ENCODE results near the gene DCUN1D2.

DCUN1D2 gene

GRCh38 chr13:113458253-113459065, 32.1 kb downstream of the DCUN1D2 start:
- TF ChIP-seq CTCF (IDR thresholded peaks at IDR 0.05; ENCODE audit: low read length) (peak; percentile 16; the same call in 1 of the 2 replicates), EZH2 (optimal IDR thresholded peaks at IDR 0.05; ENCODE audit: low read depth, low read length) (no peak)
- H3K27ac ChIP-seq (ENCODE audit: low read length), result no peak overlapping the region
- no peaks in the 10 kb centered on the region for H4K20me1 ChIP-seq (ENCODE audit: insufficient read depth, low read length)
- no peak for DNase-seq
- no peaks in the 10 kb centered on the region for H3K79me2 ChIP-seq (ENCODE audit: low read length)
- H3F3A ChIP-seq (ENCODE audit: insufficient read depth, low read length), result no peaks in the 10 kb centered on the region
- no peak overlapping the region for H3K4me3 ChIP-seq (ENCODE audit: low read length)
- no peak overlapping the region for H3K4me2 ChIP-seq (ENCODE audit: low read depth, low read length)
- no peak overlapping the region for H2AFZ ChIP-seq (ENCODE audit: low read length)
- H3K9me3 ChIP-seq (replicated peaks; ENCODE audit: insufficient read depth, low read length), result no peaks in the 10 kb centered on the region
- H3K36me3 ChIP-seq (replicated peaks; ENCODE audit: insufficient read depth, low read length), result no peaks in the 10 kb centered on the region
- H3K9me2 ChIP-seq (replicated peaks; ENCODE audit: insufficient read depth, low read length), result no peaks in the 10 kb centered on the region
- H3K9ac ChIP-seq (ENCODE audit: low read length), result no peak overlapping the region
- H3K4me1 ChIP-seq (ENCODE audit: low read length), result no peaks in the 10 kb centered on the region
- H3K27me3 ChIP-seq (replicated peaks; ENCODE audit: insufficient read depth, low read length), result no peaks in the 10 kb centered on the region

GRCh38 chr13:113457510-113457909, 33.0 kb downstream of the DCUN1D2 start:
- no peaks in the 10 kb centered on the region for H3K27me3 ChIP-seq (replicated peaks; ENCODE audit: insufficient read depth, low read length)
- H3K4me3 ChIP-seq (ENCODE audit: low read length), result no peak overlapping the region
- H4K20me1 ChIP-seq (ENCODE audit: insufficient read depth, low read length), result no peaks in the 10 kb centered on the region
- H3K9me2 ChIP-seq (replicated peaks; ENCODE audit: insufficient read depth, low read length), result no peaks in the 10 kb centered on the region
- no peaks in the 10 kb centered on the region for H3K79me2 ChIP-seq (ENCODE audit: low read length)
- no peak for DNase-seq
- TF ChIP-seq EZH2 (optimal IDR thresholded peaks at IDR 0.05; ENCODE audit: low read depth, low read length) (no peak), CTCF (IDR thresholded peaks at IDR 0.05; ENCODE audit: low read length) (no peak), EZH2phosphoT487 (IDR thresholded peaks at IDR 0.05; ENCODE audit: low read length) (no peak)
- H3K9me3 ChIP-seq (replicated peaks; ENCODE audit: insufficient read depth, low read length), result no peaks in the 10 kb centered on the region
- H3F3A ChIP-seq (ENCODE audit: insufficient read depth, low read length), result no peaks in the 10 kb centered on the region
- no peaks in the 10 kb centered on the region for H3K4me1 ChIP-seq (ENCODE audit: low read length)
- H3K9ac ChIP-seq (ENCODE audit: low read length), result no peak overlapping the region
- no peak overlapping the region for H2AFZ ChIP-seq (ENCODE audit: low read length)
- H3K36me3 ChIP-seq (replicated peaks; ENCODE audit: insufficient read depth, low read length), result no peaks in the 10 kb centered on the region
- no peak overlapping the region for H3K4me2 ChIP-seq (ENCODE audit: low read depth, low read length)
- H3K27ac ChIP-seq (ENCODE audit: low read length), result no peak overlapping the region

- no peaks in the 10 kb centered on the region for H3K27me3 ChIP-seq (replicated peaks; ENCODE audit: insufficient read depth, low read length)
- H3K9me3 ChIP-seq (replicated peaks; ENCODE audit: insufficient read depth, low read length), result no peaks in the 10 kb centered on the region
- no peak overlapping the region for H3K27ac ChIP-seq (ENCODE audit: low read length)
- no peaks in the 10 kb centered on the region for H3K36me3 ChIP-seq (replicated peaks; ENCODE audit: insufficient read depth, low read length)
- no peaks in the 10 kb centered on the region for H3K9me2 ChIP-seq (replicated peaks; ENCODE audit: insufficient read depth, low read length)
- no peak for DNase-seq
- H3F3A ChIP-seq (ENCODE audit: insufficient read depth, low read length), result no peaks in the 10 kb centered on the region
- no peaks in the 10 kb centered on the region for H3K79me2 ChIP-seq (ENCODE audit: low read length)
- H2AFZ ChIP-seq (ENCODE audit: low read length), result no peak overlapping the region
- no peaks in the 10 kb centered on the region for H4K20me1 ChIP-seq (ENCODE audit: insufficient read depth, low read length)
- H3K4me2 ChIP-seq (ENCODE audit: low read depth, low read length), result no peak overlapping the region
- no peaks in the 10 kb centered on the region for H3K4me1 ChIP-seq (ENCODE audit: low read length)
- no peak overlapping the region for H3K4me3 ChIP-seq (ENCODE audit: low read length)
- TF ChIP-seq CTCF (IDR thresholded peaks at IDR 0.05; ENCODE audit: low read length) (no peak), EZH2 (optimal IDR thresholded peaks at IDR 0.05; ENCODE audit: low read depth, low read length) (no peak), EZH2phosphoT487 (IDR thresholded peaks at IDR 0.05; ENCODE audit: low read length) (no peak)
- H3K9ac ChIP-seq (ENCODE audit: low read length), result no peak overlapping the region
Measured at GRCh38 chr13:113456116-113456702, 34.3 kb downstream of the DCUN1D2 start.
